ENCODE data around the gene C1QTNF12. TPM values are rescaled to one million over a fixed set of nuclear protein-coding genes. Genes with fewer than 3 reads are reported as not detected.

The C1QTNF12 gene
- total and polyA plus RNA-seq, 2 donors (not counting 3 experiments of a cell fraction or from before 2014, with no cell fraction given), result 1.0 to 1.9 TPM

GRCh38 chr1:1259119-1259488 is 12.6 kb upstream of the C1QTNF12 start:
- H4K20me1 ChIP-seq (replicated peaks; ENCODE audit: control insufficient read depth, extremely low read depth, insufficient read depth, low read length), result no peaks in the 10 kb centered on the region
- peaks cover 19% of the 10 kb centered on the region for H3K4me1 ChIP-seq (ENCODE audit: control insufficient read depth, extremely low read depth, insufficient read depth, low read length)
- ChIA-PET CTCF (no interaction called here), POLR2A (no interaction called here)
- H3K79me2 ChIP-seq (ENCODE audit: control insufficient read depth, insufficient read depth, low read length), result peaks cover 12% of the 10 kb centered on the region
- H3K36me3 ChIP-seq (ENCODE audit: control insufficient read depth in 2 of 2, extremely low read depth in 1 of 2, insufficient read depth in 2 of 2, low read length in 2 of 2), result peaks cover 9 to 31% of the 10 kb centered on the region in 2 experiments
- no peak overlapping the region for H3K27ac ChIP-seq (ENCODE audit: insufficient read depth, low read depth, low read length)
- DNase-seq (ENCODE audit: low read depth, low spot score) (no peak), FAIRE-seq (no peak)
- H3K9ac ChIP-seq (replicated peaks; ENCODE audit: extremely low read depth, insufficient read depth, low read length), result no peak overlapping the region
- no peak overlapping the region for H3K4me3 ChIP-seq (replicated peaks in 1 of 3; ENCODE audit: insufficient read depth in 1 of 3, low read depth in 1 of 3, low read length in 3 of 3)
- no peaks in the 10 kb centered on the region for H3K9me1 ChIP-seq (replicated peaks; ENCODE audit: control insufficient read depth, extremely low read depth, insufficient read depth, low read length)
- no peak for TF ChIP-seq FOS (IDR thresholded peaks at IDR 0.05; ENCODE audit: borderline replicate concordance, insufficient read depth, low read length)
- TF ChIP-seq JUN (IDR thresholded peaks at IDR 0.05; ENCODE audit: borderline replicate concordance, insufficient read depth, insufficient read length, low read depth), result no peak
- no peak for TF ChIP-seq POLR2AphosphoS5 (IDR thresholded peaks at IDR 0.05; ENCODE audit: insufficient read depth, low read depth, low read length)
- TF ChIP-seq POLR2A (IDR thresholded peaks at IDR 0.05; ENCODE audit: low read depth, low read length), result no peak
- no peak for TF ChIP-seq MYC (IDR thresholded peaks at IDR 0.05; ENCODE audit: low read depth, low read length)
- no peak for TF ChIP-seq MAX (IDR thresholded peaks at IDR 0.05; ENCODE audit: insufficient read depth, insufficient read length)
- TF ChIP-seq GATA2 (IDR thresholded peaks at IDR 0.05; ENCODE audit: insufficient read depth, insufficient read length, low read depth, low read length), result no peak
- TF ChIP-seq EZH2 (IDR thresholded peaks at IDR 0.05; ENCODE audit: borderline replicate concordance, low read depth, low read length, severe bottlenecking), result no peak
- TF ChIP-seq, protein P1, sequence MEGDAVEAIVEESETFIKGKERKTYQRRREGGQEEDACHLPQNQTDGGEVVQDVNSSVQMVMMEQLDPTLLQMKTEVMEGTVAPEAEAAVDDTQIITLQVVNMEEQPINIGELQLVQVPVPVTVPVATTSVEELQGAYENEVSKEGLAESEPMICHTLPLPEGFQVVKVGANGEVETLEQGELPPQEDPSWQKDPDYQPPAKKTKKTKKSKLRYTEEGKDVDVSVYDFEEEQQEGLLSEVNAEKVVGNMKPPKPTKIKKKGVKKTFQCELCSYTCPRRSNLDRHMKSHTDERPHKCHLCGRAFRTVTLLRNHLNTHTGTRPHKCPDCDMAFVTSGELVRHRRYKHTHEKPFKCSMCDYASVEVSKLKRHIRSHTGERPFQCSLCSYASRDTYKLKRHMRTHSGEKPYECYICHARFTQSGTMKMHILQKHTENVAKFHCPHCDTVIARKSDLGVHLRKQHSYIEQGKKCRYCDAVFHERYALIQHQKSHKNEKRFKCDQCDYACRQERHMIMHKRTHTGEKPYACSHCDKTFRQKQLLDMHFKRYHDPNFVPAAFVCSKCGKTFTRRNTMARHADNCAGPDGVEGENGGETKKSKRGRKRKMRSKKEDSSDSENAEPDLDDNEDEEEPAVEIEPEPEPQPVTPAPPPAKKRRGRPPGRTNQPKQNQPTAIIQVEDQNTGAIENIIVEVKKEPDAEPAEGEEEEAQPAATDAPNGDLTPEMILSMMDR (IDR thresholded peaks at IDR 0.05; ENCODE audit: extremely low read depth in 1 of 2, insufficient read depth in 1 of 2, low read depth in 1 of 2, low read length in 2 of 2), result no peak
- H3K9me3 ChIP-seq (replicated peaks; ENCODE audit: control insufficient read depth, insufficient read depth, low read length), result no peaks in the 10 kb centered on the region
- H3K4me2 ChIP-seq (ENCODE audit: insufficient read depth, low read length), result no peak overlapping the region
- intact Hi-C loops (cut with micrococcal nuclease) (no loop called here), dilution Hi-C loops (cut with MboI; ENCODE audit: extremely low pct_ligation_motif_present, low sequenced_read_pairs) (no loop called here)
- no peak overlapping the region for H2AFZ ChIP-seq (ENCODE audit: low read depth, low read length)
- no peaks in the 10 kb centered on the region for H3K27me3 ChIP-seq (ENCODE audit: control insufficient read depth in 2 of 2, insufficient read depth in 2 of 2, low read length in 2 of 2)
- BruUV-seq (replicated peaks), result no TSS peak
